OCI-M2 (cell line): Measurements from ENCODE around the gene PGP.

Experiments
- DNase-seq: peaks from one replicate; lab custom pipeline; 2025; ENCODE audit not compliant: unreplicated experiment; lab: John Stamatoyannopoulos, UW

The PGP gene

DNA sequence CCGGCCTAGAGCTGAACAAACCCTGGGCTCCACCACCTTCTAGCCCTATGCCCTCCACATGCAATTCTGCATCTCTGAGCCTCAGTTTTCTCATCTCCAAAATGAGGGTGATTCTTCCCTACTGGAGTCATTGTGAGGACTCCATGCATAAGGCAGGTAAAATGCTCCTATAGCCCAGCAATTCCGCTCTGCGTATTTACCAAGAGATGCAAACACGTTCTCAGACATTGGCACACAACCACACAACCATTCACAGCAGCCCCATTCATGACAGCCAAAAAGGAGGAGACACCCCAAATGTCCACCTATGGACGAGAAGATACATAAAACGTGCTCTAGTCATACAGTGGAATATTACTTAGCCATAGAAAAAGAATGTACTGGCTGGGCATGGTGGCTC is 14.3 kb downstream of the PGP start:
- no peak for DNase-seq

GRCh38 chr16:2199621-2200139 is 15.0 kb downstream of the PGP start:
- DNase-seq: no peak

GRCh38 chr16:2199095-2199494 is 15.5 kb downstream of the PGP start:
- DNase-seq: no peak

DNA sequence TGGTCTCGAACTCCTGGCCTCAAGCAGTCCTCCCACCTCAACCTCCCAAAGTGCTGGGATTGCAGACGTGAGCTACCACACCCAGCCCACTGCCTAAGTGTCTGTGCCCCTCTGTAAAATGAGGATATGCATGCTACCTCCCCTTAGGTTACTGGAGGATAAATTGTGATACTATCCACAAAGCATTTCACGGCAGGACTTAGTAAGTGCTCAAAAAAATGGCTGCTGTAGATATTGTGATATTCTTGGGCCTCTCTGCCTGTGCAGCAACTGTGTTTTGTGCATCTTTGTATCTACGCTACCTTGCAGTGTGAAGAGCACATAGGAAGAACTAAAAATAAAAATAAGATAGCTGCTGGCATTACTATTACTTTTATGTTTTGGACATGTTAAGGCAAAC is 16.4 kb downstream of the PGP start:
- DNase-seq: no peak

- no peak for DNase-seq
Measured at GRCh38 chr16:2197765-2198164, 16.9 kb downstream of the PGP start.

DNA sequence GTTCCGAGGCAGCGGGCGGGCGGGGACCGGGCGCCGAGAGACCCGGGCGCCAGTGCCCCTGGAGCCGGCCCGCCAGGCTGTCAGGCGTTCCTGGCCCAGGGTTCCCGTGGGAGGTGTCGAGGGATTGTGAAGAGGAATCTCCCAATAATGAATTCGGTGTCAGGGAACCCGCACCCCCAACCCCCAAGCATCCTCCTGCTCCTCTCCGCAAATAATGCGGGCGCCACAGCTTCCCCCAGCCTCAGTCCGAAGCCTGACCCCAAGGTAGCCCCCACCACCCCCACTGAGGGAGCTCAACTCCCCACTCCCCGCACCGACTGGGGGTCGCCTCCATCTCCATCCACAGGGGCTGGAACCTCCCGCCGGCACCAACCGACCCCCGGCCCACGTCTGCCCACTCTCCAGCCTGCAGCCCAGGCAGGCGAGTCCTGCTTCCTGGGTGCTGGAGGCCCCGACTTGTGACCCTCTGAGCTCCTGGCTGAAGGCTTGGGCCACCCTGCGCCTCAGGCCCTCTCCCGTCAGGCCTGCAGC is 17.6 kb downstream of the PGP start:
- DNase-seq: no peak

DNA sequence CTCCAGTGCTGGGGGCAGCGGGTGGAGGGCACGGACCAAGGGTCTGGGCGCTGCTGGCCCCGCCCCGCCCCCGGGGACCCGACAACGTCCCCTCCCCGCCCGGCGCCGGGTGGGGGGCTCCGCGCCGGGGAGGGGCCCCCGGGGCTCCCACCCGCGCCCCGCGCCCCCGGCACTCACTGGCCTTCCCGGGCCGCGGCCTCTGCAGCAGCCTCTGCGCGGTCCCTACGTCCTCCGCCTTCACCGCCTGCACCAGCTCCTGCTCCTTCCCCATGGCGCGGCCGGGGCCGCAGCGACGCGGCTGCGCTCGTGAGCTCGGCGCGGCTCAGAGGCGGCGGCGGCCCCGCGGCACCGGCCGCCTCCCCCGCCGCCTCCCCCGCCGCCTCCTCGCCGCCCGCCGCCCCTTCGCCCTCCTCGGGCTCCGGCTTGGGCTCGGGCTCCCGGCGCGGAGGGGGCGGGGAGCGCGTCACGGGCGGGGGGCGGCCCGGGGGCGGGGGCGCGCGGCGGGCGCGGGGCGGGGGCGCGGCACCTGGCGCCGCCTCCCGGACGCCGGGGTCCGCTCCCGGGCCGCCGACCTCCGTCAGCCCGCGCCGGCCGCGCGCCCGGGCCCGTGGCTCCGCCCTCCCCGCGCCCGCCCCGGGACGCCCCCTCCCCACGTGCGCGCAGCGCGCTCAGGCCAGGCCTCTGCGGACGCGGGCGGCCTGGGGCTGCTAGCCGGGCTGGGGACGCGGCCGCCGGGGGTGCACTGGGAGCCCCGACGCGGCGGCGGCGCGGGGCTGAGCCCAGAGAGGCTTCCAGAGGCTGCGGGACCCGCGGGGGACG is 18.3 kb downstream of the PGP start, which contains the start of gene CASKIN1:
Gene CASKIN1, minus strand, starts transcription at position 444 of the 819 bp plus-strand sequence. Its CDS starts 173 bp downstream, at position 271.
- DNase-seq: no peak

DNA sequence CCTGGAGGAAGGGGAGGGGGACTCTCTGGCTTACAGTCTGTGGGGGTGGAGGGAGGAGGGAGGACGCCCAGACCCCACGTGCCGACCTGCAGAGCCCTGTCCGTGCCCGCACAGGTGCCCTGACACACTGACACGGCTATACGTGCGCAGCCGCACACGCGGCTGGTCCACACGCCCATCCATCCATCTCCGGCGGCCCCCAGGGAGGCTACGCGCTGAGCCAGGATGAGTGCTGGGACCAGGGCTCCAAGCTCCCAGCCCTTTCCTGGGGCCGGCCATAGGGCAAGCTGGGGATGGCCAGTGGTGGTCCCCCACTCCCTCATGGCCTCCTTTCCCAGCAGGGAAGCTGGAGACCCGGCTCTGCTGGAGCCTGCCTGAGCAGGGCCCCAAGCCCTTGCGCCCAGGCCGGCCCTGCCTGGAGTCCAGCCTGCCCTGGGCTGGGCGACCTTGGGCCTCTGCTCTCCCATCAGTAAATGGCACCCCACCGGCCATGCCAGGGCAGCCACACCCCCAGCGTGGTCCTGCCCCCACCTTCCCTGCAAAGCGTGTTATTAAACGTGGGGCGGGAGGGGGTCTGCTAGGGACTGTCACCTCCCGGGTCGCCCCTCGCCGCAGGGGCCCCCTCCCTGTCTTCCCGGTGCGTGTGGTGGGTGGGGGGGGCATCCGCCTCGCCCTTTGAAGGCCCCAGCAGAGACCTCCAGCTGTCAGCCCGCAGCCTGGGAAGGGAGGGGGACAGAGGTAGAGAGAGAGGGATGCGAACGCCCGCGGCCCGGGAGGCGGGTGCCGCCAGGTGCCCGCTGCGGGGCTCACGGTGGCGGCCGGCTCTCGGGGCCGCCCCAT is 19.1 kb downstream of the PGP start:
- no peak for DNase-seq

GRCh38 chr16:2194852-2195321 is 19.8 kb downstream of the PGP start:
- no peak for DNase-seq

GRCh38 chr16:2194166-2194834 is 20.3 kb downstream of the PGP start:
- DNase-seq: no peak

DNA sequence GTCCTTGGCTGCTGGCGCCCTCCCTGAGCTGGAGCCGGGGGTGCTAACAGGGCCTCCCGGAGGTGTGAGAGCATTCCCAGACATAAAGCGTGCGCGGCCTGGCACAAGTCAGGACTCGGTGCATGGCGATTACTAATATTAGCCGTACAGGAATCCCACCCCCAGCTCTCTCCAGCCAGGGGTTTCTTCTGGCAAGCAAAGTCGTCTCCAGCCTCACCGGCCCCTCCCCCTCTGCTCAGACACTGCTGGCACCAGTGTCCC is 23.3 kb downstream of the PGP start:
- no peak for DNase-seq

GRCh38 chr16:2190659-2191445 is 23.8 kb downstream of the PGP start:
- DNase-seq: no peak

DNA sequence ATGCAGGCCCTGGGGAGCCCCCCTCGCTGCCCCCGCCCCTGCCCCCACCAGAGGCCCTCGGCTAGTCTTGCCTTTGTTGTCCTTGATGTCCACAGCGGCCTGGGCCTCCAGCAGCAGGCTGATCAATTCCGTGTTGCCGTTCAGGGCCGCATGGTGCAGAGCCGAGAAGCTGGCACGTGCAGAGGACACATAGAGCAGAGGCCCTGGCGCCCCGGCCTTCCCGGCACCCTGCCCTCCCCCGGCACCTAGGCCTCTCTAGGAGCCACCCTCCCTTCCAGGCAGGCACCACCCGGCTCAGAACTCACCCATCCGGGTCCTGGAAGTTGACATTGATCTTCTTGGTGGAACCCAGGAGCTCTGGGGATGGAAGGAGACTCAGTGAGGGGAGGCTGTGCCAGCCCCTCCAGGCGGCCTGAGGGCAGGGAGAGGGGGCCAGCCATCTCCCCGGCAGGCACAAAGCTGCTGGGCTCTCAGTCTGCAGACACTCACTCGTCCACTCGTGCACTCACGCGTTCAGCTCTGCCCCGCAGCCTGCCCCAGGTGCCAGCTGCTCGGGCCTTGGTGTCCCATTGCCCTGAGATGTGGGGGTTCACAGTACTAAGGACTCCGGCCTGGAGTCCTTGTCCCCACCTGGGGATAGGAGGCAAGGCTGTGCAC is 24.5 kb downstream of the PGP start:
- DNase-seq: no peak

DNA sequence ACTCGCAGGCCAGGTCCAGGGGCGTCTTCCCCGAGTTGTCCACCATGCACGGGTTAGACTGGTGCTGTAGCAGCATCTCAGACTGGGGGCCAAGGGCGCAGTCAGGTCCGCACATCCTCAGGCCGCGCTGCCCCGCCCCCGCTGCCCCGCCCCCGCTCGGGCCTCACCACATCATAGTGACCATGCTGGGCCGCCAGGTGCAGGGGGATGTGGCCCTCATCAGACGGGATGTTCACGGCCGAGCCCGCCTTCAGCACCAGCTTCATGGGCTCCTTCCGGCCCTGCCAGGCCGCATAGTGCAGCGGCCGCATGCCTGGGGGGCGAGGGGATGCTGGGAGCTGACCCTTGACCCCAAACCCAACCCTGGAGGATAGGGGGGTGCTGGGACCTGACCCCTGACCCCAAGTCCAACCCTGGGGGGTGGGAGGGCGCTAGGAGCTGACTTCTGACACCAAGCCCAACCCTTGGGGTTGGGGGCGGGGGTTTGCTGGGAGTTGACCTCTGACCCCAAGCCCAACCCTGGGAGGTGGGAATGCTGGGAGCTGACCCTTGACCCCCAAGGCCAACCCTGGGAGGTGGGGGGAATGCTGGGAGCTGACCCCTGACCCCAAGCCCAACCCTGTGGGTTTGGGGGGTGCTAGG is 25.3 kb downstream of the PGP start:
- no peak for DNase-seq

GRCh38 chr16:2188395-2188794 is 26.2 kb downstream of the PGP start:
- no peak for DNase-seq

GRCh38 chr16:2187212-2187611 is 27.4 kb downstream of the PGP start:
- DNase-seq: no peak

DNA sequence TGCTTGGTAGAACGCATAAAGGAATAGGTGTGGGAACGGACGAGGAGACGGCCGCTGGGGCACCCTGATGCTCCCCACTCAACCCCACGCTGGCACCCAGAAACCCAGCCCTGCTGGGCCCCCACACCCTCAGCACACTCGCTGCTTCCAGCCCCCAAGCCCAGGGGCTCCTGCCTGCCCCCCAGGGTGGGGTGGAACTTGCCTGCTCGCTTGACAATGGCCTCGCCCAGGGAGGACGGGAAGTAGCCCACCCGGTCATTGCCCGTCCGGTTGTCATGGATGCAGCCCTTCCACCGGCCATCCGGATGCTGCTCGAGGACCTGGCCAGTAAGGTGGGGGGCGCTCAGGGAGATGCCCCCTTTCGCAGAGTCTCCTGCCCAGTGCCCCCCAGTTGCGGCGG is 28.1 kb downstream of the PGP start:
- DNase-seq: no peak

DNA sequence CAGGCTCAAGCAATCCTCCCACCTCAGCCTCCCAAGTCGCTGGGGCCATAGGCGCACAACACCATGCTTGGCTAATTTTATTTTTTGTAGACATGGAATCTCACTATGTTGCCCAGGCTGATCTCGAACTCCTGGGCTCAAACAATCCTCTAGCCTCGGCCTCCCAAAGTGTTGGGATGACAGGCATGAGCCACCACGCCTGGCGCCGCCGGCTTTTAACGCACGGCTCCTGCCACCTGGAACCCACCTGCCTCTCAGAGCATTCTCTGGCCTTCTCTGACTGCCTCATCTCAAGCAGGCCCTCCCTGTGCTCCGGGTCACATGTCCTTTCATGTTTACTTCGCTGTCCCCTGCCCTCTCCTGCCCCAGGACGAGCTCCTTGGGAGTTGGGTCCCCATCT is 28.6 kb downstream of the PGP start:
- no peak for DNase-seq

DNA sequence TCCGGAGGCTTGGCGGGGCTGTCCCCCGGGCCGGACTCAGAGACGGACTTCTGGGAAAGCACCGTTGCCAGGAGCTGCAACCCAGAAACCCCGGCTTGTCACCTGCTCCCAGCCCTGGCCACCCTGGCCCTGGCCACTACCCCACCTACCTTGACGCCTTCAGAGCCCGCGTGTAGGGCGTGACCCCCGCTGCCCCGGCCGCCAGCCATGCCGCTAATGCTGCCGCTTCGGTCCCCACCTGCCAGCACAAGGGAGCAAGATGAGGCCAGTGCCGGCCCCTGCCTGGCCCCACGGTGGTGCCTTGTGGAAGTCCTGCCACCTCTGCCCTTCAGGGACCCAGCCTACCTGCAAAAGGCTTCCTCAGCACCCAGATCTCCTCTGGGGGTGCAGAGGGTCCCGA is 29.7 kb downstream of the PGP start:
- DNase-seq: no peak

DNA sequence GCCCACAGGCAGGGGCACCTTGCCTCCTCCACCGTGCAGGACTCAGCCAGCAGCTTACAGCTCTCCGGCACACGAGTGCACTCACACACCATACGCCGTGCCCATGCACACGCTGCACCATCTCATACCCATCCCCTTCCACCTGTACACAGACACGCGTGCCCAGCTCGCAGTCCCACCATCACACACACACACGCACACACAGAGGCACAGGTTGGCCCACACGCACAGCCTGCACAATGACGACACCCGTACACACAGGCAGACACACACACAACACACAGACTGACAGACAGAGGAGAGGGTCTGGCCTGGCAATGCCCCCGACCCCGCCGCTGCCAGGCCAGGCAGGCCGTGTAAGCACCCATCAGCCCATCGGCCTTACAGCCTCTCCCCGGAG is 30.3 kb downstream of the PGP start:
- DNase-seq: no peak
